ENCODE data around the gene GUCA1A. TPM values are rescaled to one million over a fixed set of nuclear protein-coding genes. Genes with fewer than 3 reads are reported as not detected.
A peak's percentile ranks its signal among the peaks of the same experiment; 100 is the strongest.
"Not testable (repeated sequence)": the region's sequence is repeated elsewhere in the genome, so short reads cannot be mapped to it uniquely, and the experiment has no call there.

Gene GUCA1A
- total RNA-seq, 4 donors from 2014 or later = not detected

DNA sequence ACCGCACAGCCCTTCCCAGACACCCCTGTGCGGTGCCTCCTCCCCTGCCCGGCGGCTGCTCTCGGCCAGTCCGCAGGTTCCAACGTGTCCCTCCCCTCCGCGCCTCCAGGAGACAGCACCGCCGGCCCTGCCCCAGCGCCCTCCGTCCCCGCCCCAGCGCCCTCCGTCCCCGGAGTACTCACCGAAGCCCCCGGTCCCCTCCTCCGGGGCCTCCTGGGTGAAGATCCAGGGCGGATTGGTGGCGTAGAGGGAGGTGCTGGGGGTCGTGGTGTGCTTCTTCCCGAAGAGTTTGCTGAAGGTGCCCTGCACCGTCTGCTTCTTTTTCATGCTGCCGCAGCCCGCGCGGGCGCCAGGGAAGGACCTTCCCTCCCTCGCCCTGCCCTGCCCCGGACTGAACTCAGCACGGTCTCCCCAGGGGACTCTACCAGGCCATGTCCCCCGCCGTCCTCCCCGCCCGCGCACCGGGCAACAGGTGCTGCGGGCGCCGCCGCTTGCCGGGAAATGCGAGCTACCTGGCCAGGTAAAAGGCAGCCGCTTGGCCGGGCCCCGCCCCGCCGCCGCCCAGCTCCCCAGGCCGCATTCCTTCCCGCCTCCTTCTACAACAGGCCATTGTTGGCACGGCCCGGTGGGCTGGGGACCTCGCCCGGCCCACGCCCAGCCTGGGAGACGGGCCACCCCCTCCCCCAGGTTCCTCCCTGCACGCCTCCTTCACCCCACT, 30.9 kb upstream of the GUCA1A start, which contains the start of gene C6orf132:
TSS of gene C6orf132 (minus strand) at position 503 of the 718 bp plus-strand sequence. CDS start at position 327, 176 bp downstream.
- peak; percentile 88 to 93 for DNase-seq
- H3K4me3 ChIP-seq (replicated peaks in 1 of 3) = peak within 1 kb of the TSS; percentile 8 to 53 (median 30)
- peak; percentile 21 to 86 for TF ChIP-seq POLR2A (IDR thresholded peaks at IDR 0.05)
- TF ChIP-seq, protein P1, sequence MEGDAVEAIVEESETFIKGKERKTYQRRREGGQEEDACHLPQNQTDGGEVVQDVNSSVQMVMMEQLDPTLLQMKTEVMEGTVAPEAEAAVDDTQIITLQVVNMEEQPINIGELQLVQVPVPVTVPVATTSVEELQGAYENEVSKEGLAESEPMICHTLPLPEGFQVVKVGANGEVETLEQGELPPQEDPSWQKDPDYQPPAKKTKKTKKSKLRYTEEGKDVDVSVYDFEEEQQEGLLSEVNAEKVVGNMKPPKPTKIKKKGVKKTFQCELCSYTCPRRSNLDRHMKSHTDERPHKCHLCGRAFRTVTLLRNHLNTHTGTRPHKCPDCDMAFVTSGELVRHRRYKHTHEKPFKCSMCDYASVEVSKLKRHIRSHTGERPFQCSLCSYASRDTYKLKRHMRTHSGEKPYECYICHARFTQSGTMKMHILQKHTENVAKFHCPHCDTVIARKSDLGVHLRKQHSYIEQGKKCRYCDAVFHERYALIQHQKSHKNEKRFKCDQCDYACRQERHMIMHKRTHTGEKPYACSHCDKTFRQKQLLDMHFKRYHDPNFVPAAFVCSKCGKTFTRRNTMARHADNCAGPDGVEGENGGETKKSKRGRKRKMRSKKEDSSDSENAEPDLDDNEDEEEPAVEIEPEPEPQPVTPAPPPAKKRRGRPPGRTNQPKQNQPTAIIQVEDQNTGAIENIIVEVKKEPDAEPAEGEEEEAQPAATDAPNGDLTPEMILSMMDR (IDR thresholded peaks at IDR 0.05) = peak in 2 of 6 experiments; percentile 6 to 20
- no peaks in the 10 kb centered on the region for H3K9me3 ChIP-seq
- peak within 1 kb of the TSS; percentile 66 to 90 (median 78) for H3K27ac ChIP-seq
- WGBS, 2 donors = 1 to 5% methylated on average over 19 to 29 of the region's 60 CpGs
- peaks cover 38 to 39% of the 10 kb centered on the region in 2 donors for H3K4me1 ChIP-seq
- no peaks in the 10 kb centered on the region for H3K36me3 ChIP-seq
- intact Hi-C loops (cut with DNase I) = no loop called here
- no peaks in the 10 kb centered on the region for H3K27me3 ChIP-seq

- intact Hi-C loops (cut with DNase I) = no loop called here
- no peak for TF ChIP-seq POLR2A (IDR thresholded peaks at IDR 0.05)
- TF ChIP-seq, protein P1 (IDR thresholded peaks at IDR 0.05) = no peak
Measured at GRCh38 chr6:42147138-42147562, 26.0 kb upstream of the GUCA1A start.

GRCh38 chr6:42148058-42148457, 25.1 kb upstream of the GUCA1A start:
- no peaks in the 10 kb centered on the region for H3K27me3 ChIP-seq
- H3K27ac ChIP-seq = no peak overlapping the region
- no peaks in the 10 kb centered on the region for H3K36me3 ChIP-seq
- H3K4me3 ChIP-seq (replicated peaks in 1 of 3) = no peak overlapping the region
- intact Hi-C loops (cut with DNase I) = no loop called here
- H3K9me3 ChIP-seq = no peaks in the 10 kb centered on the region
- WGBS, 2 donors = 67 to 78% methylated on average over 3 of the region's 3 CpGs
- no peak for DNase-seq
- no peak for TF ChIP-seq POLR2A (IDR thresholded peaks at IDR 0.05)
- TF ChIP-seq, protein P1 (IDR thresholded peaks at IDR 0.05) = no peak
- peaks cover 0 to 2% of the 10 kb centered on the region in 2 donors for H3K4me1 ChIP-seq

More at GRCh38 chr6:42147138-42147562, 26.0 kb upstream of the GUCA1A start:
- no peak for DNase-seq
- Histone ChIP-seq H3K9me3 (no peaks in the 10 kb centered on the region), H3K4me1 (peaks cover 5 to 8% of the 10 kb centered on the region in 2 donors), H3K27ac (no peak overlapping the region), H3K27me3 (no peaks in the 10 kb centered on the region), H3K4me3 (replicated peaks in 1 of 3) (no peak overlapping the region), H3K36me3 (no peaks in the 10 kb centered on the region)
- WGBS, 2 donors = 88% methylated on average over 10 of the region's 10 CpGs

- WGBS, 2 donors = 92 to 93% methylated on average over 8 of the region's 8 CpGs
- intact Hi-C loops (cut with DNase I) = no loop called here
- no peak for DNase-seq
- no peak overlapping the region for H3K27ac ChIP-seq
- no peak overlapping the region for H3K4me3 ChIP-seq (replicated peaks in 1 of 3)
- no peaks in the 10 kb centered on the region for H3K27me3 ChIP-seq
- no peaks in the 10 kb centered on the region for H3K4me1 ChIP-seq
- no peaks in the 10 kb centered on the region for H3K36me3 ChIP-seq
- no peaks in the 10 kb centered on the region for H3K9me3 ChIP-seq
- TF ChIP-seq, protein P1 (IDR thresholded peaks at IDR 0.05) = no peak
- TF ChIP-seq POLR2A (IDR thresholded peaks at IDR 0.05) = no peak
Measured at GRCh38 chr6:42150254-42150653, 22.9 kb upstream of the GUCA1A start.

GRCh38 chr6:42152024-42152423, 21.1 kb upstream of the GUCA1A start:
- H3K27ac ChIP-seq = no peak overlapping the region
- H3K27me3 ChIP-seq = no peaks in the 10 kb centered on the region
- H3K4me1 ChIP-seq = no peaks in the 10 kb centered on the region
- no peak for DNase-seq
- no peaks in the 10 kb centered on the region for H3K36me3 ChIP-seq
- WGBS, 2 donors = 86 to 91% methylated on average over 8 of the region's 8 CpGs
- intact Hi-C loops (cut with DNase I) = no loop called here
- no peak overlapping the region for H3K4me3 ChIP-seq (replicated peaks in 1 of 3)
- no peaks in the 10 kb centered on the region for H3K9me3 ChIP-seq
- TF ChIP-seq POLR2A (IDR thresholded peaks at IDR 0.05) = no peak
- TF ChIP-seq, protein P1 (IDR thresholded peaks at IDR 0.05) = no peak

DNA sequence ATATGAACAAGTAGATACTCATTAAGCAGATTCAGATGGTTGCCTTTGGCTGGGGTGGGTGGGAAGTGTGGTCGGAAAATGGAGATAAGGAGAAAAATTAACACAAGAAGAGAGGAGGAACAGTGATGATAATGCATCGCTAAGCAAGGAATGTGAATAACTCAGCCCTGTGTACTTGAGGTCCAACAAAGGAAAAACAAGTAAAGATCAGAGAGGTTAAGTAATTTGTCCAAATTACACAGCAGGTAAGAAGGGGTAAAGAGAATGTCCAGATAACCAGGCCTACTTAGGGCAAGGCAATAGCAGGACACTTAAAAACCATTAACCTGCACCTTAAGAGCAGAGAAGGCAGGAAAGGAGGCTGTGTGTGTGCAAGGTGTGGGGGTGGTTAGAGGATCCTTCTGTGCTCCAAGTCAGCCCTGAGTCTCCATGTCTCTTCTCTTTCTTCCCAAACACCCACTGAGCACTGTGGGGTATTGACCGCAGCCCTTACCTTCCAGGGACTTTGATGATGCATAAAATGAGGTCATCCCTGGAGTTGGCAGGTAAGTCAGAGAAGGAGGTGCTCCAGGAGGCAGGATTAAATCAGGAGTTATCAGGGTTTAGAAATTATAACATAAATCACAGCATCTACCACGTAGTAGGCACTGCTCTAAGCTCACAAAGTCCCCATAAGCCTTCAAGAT, 20.5 kb upstream of the GUCA1A start:
- H3K27ac ChIP-seq; H3K4me3 ChIP-seq (replicated peaks in 1 of 3); H3K36me3 ChIP-seq; intact Hi-C loops (cut with DNase I); H3K4me1 ChIP-seq; H3K9me3 ChIP-seq; DNase-seq; H3K27me3 ChIP-seq: not testable (repeated sequence)
- 80 to 85% methylated on average over 4 of the region's 4 CpGs for WGBS, 2 donors

Measured in thyroid gland (tissue), 4 donors.